Measurements from ENCODE around the gene FSD2. TPM values are rescaled to one million over a fixed set of nuclear protein-coding genes. Genes with fewer than 3 reads are reported as not detected.

Gene FSD2
- total RNA-seq, 2 donors from 2014 or later: not detected

- no peaks in the 10 kb centered on the region for H3K27me3 ChIP-seq (replicated peaks; ENCODE audit: insufficient read depth)
- no peak for ATAC-seq (ENCODE audit: insufficient number of reproducible peaks, low FRiP score, low read depth)
- H3K27ac ChIP-seq: no peak overlapping the region
- H3K9me3 ChIP-seq: no peaks in the 10 kb centered on the region
- DNase-seq (ENCODE audit: low spot score): no peak
- H3K4me3 ChIP-seq: no peak overlapping the region
- H3K4me1 ChIP-seq (ENCODE audit: control insufficient read depth in 1 of 2, low read depth in 2 of 2): peaks cover 7 to 19% of the 10 kb centered on the region in 2 donors
- no peaks in the 10 kb centered on the region for H3K36me3 ChIP-seq
- no peak for TF ChIP-seq CTCF (IDR thresholded peaks at IDR 0.05)
Observed at GRCh38 chr15:82748315-82748714, 57.6 kb downstream of the FSD2 start.

GRCh38 chr15:82743810-82744209, 62.1 kb downstream of the FSD2 start:
- Histone ChIP-seq H3K4me3 (no peak overlapping the region), H3K27ac (no peak overlapping the region), H3K9me3 (no peaks in the 10 kb centered on the region), H3K4me1 (ENCODE audit: control insufficient read depth in 1 of 2, low read depth in 2 of 2) (no peaks in the 10 kb centered on the region), H3K27me3 (replicated peaks; ENCODE audit: insufficient read depth) (no peaks in the 10 kb centered on the region), H3K36me3 (no peaks in the 10 kb centered on the region)
- no peak for TF ChIP-seq CTCF (IDR thresholded peaks at IDR 0.05)
- DNase-seq (ENCODE audit: low spot score) (no peak), ATAC-seq (ENCODE audit: insufficient number of reproducible peaks, low FRiP score, low read depth) (no peak)

GRCh38 chr15:82742134-82742533, 63.7 kb downstream of the FSD2 start:
- no peaks in the 10 kb centered on the region for H3K36me3 ChIP-seq
- no peak for ATAC-seq (ENCODE audit: insufficient number of reproducible peaks, low FRiP score, low read depth)
- H3K9me3 ChIP-seq: no peaks in the 10 kb centered on the region
- no peaks in the 10 kb centered on the region for H3K27me3 ChIP-seq (replicated peaks; ENCODE audit: insufficient read depth)
- no peak overlapping the region for H3K4me3 ChIP-seq
- TF ChIP-seq CTCF (IDR thresholded peaks at IDR 0.05): no peak
- no peak for DNase-seq (ENCODE audit: low spot score)
- no peak overlapping the region for H3K27ac ChIP-seq
- no peaks in the 10 kb centered on the region for H3K4me1 ChIP-seq (ENCODE audit: control insufficient read depth in 1 of 2, low read depth in 2 of 2)

- Histone ChIP-seq H3K27ac (no peak overlapping the region), H3K36me3 (no peaks in the 10 kb centered on the region), H3K4me1 (ENCODE audit: control insufficient read depth in 1 of 2, low read depth in 2 of 2) (no peaks in the 10 kb centered on the region), H3K4me3 (no peak overlapping the region), H3K27me3 (replicated peaks; ENCODE audit: insufficient read depth) (no peaks in the 10 kb centered on the region), H3K9me3 (no peaks in the 10 kb centered on the region)
- TF ChIP-seq CTCF (IDR thresholded peaks at IDR 0.05): no peak
- DNase-seq (ENCODE audit: low spot score) (no peak), ATAC-seq (ENCODE audit: insufficient number of reproducible peaks, low FRiP score, low read depth) (no peak)
Observed at GRCh38 chr15:82739086-82739485, 66.8 kb downstream of the FSD2 start.

- Histone ChIP-seq H3K9me3 (no peaks in the 10 kb centered on the region), H3K27me3 (replicated peaks; ENCODE audit: insufficient read depth) (no peaks in the 10 kb centered on the region), H3K36me3 (no peaks in the 10 kb centered on the region), H3K27ac (no peak overlapping the region), H3K4me1 (ENCODE audit: control insufficient read depth in 1 of 2, low read depth in 2 of 2) (no peaks in the 10 kb centered on the region), H3K4me3 (no peak overlapping the region)
- no peak for TF ChIP-seq CTCF (IDR thresholded peaks at IDR 0.05)
- ATAC-seq (ENCODE audit: insufficient number of reproducible peaks, low FRiP score, low read depth) (no peak), DNase-seq (ENCODE audit: low spot score) (no peak)
Observed at GRCh38 chr15:82737975-82738374, 67.9 kb downstream of the FSD2 start.

Data from thoracic aorta (tissue), 2 donors.